Fibroblast of villous mesenchyme (primary cell): ENCODE measurements around the gene DARS1. TPM values are rescaled to one million over a fixed set of nuclear protein-coding genes. Genes with fewer than 3 reads are reported as not detected.

Source experiments
- DNase-seq: peaks from one replicate; pipeline ENCODE4 v3.0.0-alpha.2; 2010; ENCODE audit warnings: low read depth
- H3K4me3 ChIP-seq: 2 replicates; pipeline ENCODE4 v1.5.1; 2011; ENCODE audit warnings: low read depth, mild to moderate bottlenecking, low read length
- total RNA-seq: library from RNA; depleted of rRNA; stranded (reverse); fragments of >200 nt; gene quantifications from 2 replicates; pipeline ENCODE4 v1.2.3, GENCODE V29; 2012
- TF ChIP-seq, protein P1 (sequence below): IDR thresholded peaks from 2 replicates; pipeline ENCODE4 v1.5.1; 2012; ENCODE audit warnings: low read depth, mild to moderate bottlenecking, low read length; ENCODE audit not compliant: insufficient read depth

DARS1 gene
- total RNA-seq, 1 donor, result 94.1 TPM

DNA sequence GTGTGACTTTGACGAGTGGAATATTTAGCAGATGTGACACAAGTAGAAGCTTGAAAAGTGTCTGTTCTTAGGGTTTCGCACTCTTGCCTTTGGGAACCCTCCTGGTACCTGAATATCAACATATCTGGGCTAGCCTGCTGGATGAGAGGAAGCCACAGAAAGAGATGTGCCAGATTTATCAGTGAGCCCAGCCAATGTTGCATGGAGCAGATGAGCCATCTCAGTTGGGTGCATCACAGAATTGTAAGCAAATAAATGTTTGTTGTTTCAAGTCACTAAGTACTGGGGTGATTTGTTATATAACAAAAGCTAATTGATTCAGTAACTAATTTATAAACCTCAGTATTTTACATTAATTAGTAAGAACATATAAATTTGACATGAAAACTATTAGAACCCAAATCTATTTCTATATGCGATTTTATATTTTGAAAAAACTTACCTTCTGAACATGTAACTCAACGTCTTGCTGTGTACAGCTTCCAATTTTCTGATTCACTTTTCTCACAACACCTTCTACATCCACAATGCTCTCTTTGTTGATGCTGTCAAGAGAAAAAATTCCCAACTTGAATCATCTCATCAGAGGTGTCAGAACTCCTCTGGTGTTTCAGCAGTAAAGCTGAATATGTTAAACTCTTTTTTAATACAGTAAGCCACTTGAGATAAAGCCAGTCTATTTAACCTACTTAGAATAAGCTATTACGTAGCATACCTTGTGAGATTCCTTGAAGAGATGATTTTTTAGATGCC, 42.3 kb downstream of the DARS1 start:
- no peak overlapping the region for H3K4me3 ChIP-seq
- DNase-seq, result no peak
- TF ChIP-seq, protein P1, sequence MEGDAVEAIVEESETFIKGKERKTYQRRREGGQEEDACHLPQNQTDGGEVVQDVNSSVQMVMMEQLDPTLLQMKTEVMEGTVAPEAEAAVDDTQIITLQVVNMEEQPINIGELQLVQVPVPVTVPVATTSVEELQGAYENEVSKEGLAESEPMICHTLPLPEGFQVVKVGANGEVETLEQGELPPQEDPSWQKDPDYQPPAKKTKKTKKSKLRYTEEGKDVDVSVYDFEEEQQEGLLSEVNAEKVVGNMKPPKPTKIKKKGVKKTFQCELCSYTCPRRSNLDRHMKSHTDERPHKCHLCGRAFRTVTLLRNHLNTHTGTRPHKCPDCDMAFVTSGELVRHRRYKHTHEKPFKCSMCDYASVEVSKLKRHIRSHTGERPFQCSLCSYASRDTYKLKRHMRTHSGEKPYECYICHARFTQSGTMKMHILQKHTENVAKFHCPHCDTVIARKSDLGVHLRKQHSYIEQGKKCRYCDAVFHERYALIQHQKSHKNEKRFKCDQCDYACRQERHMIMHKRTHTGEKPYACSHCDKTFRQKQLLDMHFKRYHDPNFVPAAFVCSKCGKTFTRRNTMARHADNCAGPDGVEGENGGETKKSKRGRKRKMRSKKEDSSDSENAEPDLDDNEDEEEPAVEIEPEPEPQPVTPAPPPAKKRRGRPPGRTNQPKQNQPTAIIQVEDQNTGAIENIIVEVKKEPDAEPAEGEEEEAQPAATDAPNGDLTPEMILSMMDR, result no peak

DNA sequence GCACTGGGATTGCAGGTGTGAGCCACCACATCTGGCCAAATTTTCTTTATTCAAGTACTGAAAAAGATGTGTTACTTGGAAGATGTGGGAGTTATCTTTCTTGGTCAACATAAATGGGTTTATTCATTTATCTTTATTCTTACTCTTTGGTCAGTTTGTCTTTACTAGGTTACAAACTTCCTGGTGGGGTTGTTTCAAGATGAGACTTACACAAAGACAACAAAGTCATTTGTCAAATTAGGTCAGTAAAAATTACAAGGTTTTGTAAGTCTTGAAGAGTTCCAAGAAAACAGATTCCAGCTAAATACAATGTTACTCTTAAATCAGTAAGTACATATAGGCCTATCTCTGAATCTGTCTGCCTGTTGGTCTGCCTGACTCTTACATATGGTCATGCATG, 48.9 kb downstream of the DARS1 start:
- no peak for DNase-seq
- TF ChIP-seq, protein P1, result no peak
- H3K4me3 ChIP-seq, result no peak overlapping the region

DNA sequence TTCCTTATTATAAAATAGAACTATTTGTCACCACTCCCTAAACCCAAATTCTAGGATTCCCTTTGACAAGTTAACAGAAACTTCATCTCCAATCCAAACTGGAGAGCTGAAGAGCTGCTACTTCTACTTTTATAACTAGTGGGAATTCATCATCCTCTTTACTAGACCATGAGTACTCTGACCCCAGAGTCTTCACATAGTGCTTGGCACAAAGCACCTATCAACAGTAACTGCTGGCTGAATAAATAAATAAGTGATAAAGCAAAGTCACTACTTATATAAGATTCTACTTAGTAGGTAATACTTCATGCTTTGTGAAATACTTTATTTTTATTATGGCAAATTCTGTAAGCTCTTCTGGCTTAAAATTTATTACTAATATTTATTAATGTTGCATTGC, 49.5 kb downstream of the DARS1 start:
- TF ChIP-seq, protein P1, result no peak
- DNase-seq, result no peak
- H3K4me3 ChIP-seq, result no peak overlapping the region

DNA sequence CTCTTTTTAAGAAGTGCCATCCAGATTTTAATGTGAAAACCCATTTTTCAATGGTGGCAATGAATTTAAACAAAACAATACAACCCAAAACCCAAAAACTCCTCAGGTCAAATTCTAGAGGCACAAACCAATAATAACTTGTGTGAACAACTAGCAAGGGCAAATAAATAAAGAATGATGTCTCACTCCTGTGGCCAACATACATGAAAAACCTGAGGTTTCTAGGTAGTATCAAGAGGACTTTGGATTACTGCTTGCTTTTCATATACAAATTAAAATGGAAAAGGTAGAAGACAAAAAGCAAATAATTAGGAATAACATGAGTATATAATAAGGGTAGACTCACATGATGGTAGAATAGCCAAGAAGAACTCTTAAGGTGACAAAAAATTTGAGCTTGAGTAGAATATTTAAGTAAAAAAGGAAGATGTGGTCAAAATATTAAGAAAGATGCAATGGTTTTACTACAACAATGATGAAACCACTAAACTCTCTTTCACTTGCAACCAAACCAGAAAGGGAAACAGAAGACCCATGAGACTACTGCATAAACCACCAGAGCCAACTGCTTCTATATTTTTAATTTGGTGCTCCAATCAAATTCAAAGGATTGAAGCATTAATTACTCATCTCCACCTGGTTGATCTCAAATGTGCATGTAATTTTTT, 53.5 kb downstream of the DARS1 start:
- TF ChIP-seq, protein P1, result no peak
- DNase-seq, result no peak
- no peak overlapping the region for H3K4me3 ChIP-seq

DNA sequence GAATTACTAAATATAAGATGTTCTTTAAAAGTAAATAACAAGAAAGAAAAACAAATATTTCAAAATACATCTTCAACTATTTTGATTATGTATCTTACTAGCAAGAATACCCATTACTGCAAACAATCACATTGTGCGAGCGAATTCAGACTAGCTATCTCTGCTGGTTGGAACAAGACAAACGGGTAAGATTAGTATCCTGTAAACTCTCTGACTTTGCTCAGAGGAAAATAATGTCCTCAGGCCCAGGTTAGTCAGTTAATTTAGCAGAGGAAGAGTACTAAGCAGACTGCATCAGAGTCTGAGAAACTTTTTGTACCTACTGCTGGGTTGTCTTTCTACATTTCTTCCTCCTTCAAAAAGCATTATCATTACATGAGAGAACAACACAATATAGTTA, 58.8 kb downstream of the DARS1 start:
- TF ChIP-seq, protein P1, result no peak
- H3K4me3 ChIP-seq, result no peak overlapping the region
- DNase-seq, result no peak

DNA sequence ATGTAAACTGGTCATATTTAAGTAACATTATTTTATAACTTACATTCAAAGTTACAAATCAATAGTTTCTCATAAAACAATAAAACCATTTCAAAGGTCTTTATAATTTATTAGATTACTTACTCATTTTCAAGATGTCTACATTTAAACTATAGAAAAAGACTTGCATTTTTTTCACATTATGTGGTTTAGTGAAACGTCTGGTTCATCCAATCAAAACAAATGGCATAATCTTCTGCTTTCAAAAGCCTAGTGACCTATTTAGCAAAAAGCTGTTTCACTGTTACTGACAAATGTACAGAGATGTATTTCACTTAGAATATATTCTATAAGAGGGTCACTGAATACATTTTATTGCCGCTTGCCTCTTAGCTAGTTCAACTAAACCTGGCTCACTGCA, 59.9 kb downstream of the DARS1 start:
- no peak overlapping the region for H3K4me3 ChIP-seq
- peak; percentile 20 for DNase-seq
- TF ChIP-seq, protein P1, result no peak
